ENCODE measurements around the gene CERS5.

Gene CERS5

DNA sequence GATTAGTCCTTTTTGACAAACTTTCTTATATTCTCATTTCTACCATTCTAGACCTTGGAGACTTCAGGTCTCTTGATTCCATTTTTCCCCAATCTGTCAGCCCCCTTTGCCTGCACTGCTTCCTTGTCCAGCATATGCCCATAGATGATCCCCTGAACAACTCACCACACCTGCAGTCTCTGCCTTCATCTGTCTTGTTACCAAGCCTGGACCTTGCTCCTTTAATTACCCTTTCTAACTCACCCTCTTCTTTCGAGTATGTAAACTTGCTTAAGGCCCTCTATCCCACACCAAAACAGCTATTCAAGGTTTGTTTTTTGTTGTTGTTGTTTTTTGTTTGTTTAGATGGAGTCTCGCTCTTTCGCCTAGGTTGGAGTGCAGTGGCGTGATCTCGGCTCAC is 45.5 kb downstream of the CERS5 start:
- DNase-seq = no peak

GRCh38 chr12:50120953-50121352 is 46.2 kb downstream of the CERS5 start:
- no peak for DNase-seq

DNA sequence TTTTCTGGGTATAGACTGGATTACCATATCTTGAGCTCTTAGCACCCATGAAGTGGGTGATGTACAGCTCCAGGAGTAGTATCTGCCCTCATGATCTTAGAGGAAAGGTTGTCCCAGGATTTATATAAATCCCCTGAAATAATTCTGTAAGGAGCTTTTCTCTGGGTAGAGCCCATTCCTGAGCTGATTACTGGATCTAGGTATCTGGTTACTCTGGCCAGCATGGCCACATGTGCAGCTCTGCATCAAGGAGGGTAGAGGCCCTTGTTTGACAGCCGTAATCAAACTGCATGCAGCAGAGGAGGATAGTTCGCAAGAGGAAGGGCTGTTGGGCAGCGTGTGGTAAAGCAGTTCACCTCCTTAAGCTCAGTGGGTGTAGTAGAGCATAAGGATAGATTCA is 46.6 kb downstream of the CERS5 start:
- no peak for DNase-seq

DNA sequence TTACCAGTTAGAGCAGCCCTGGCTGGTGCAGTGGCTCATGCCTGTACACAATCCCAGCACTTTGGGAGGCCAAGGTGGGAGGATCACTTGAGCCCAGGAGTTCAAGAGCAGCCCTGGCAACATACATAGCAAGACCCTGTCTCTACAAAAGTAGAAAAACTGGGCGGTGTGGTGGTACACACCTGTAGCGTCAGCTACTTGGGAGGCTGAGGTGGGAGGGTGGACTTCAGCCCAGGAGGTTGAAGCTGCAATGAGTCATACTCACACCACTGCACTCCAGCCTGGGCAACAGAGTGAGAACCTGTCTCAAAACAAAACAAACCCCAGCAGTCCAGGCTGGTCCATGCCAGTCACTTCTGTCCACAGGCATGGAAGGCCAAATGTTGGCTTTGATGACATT is 47.8 kb downstream of the CERS5 start:
- DNase-seq = no peak

DNA sequence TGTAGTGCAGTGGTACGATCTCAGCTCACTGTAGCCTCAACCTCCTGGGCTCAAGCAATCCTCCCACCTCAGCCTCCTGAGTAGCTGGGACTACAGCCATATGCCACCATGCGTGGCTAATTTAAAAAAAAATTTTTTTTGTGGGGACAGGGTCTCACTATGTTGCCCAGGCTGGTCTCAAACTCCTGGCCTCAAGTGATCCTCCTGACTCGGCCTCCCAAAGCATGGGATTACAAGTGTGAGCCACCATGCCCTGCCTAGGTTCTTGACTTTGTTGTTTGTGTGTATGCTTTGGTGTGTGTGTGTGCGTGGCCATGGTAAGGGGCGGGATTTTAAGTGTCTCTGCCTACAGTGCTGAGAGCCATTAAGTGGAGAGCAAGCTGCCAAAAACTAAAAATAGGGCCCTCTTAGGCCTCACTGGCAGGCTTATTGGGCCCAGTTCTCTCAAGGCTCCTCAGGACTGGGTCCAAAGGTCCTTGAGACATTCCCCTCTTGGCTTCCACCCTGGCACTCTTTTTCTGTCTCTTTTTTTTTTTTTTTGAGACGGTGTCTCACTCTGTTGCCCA is 50.0 kb downstream of the CERS5 start:
- DNase-seq = no peak

DNA sequence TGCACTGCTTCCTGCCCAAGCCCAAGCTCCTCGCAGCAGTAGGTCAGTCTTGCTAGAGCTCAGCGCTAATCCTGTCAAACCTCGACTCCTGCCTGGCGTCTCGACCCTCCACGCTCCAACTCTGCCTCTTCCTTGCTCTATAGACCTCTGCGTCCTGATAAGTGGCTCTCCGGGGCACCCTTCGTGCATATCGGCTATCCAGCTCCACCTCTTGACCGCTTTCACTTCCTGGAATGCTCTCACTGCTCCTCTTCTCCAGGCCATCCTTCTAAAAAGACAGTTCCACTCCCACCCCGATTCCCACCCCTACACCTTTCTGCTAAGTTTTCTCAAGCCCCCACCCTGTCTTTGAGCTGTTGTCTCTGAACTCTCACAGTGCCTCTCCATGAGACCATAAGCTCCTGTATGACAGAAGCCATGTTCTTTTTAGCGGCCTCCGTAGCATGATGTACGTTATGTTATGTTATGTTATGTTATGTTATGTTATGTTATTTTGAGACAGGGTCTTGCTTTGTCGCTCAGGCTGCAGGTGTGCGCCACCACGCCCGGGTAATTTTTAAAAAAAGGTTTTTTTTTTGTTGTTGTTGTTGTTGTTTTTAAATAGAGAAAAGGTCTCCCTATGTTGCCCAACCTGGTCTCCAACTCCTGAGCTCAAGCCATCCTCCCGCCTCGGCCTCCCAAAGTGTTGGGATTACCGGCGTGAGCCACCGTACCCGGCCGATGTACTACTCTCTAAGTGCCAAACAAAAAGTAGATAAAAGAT is 54.5 kb downstream of the CERS5 start:
- DNase-seq = no peak

DNA sequence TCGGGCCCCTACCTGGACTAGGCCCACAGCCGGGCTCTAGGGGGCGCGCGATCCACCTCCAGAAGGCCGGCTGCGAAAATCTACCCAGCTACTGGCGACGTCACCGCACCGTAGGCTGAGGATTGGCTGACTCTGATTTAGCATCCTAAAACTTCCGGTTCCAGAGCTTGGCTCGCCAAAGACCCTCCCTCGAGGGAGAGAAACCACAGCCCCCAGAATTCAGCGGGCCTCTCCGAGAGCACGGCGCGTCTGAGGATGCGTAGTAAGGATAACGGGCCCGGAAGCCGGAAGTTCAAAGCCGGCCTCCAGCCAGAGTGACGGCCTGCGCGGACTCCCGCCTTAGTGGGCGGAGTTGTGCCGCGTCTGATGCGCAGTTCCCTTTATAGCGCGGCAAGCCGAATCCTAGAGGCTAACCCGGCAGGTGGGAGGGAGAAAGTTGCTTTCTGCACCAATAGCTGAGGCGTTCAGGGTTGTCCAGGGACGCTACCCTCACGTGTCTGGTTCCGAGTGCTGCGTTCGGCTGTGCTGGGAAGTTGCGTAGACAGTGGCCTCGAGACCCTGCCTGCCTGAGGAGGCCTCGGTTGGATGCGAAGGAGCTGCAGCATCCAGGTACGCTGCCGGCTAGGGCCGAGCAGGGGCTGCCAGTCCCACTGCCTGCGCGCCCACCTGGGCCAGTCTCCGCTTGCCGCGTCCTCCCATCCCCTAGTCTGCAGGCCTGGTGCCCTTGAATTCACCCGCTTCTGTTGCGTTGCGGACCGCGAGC is 55.3 kb downstream of the CERS5 start, which contains the start of gene COX14:
COX14 (plus strand) TSS at position 544 of the 763 bp plus-strand sequence. CDS start 7,808 bp downstream, outside the sequence.
- peak; percentile 100 for DNase-seq

GRCh38 chr12:50111395-50111692 is 55.8 kb downstream of the CERS5 start:
- DNase-seq = no peak

DNA sequence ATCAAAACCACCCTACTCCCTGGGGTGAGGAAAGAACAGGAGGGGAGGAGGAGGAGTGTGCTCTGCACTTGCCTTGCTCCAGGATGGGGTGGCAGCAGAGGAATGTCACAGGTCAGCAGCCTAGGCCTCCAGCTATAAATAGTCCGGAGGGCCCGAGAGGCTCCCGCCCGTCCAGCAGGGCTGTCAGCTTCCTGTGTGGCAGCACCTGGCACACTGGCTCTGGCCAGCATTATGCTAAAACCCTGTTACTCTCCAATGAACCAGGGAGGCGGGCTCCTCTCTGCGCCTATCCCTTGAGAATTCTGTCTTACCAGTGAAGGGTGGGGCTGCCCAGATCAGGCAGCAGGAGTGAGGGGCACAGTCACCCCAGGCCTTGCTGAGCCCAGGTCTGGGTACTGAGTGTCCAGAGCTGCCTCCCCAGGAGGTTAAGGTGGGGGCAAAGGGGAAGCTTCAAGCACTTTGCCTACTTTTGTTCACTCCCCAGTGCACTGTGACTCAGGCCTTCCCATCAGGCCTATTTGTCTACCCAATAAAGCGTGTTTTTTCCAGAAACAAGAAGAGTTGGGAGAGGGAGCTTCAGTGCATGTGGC is 56.3 kb downstream of the CERS5 start:
- DNase-seq = peak in 1 of 2 donors; percentile 22

DNA sequence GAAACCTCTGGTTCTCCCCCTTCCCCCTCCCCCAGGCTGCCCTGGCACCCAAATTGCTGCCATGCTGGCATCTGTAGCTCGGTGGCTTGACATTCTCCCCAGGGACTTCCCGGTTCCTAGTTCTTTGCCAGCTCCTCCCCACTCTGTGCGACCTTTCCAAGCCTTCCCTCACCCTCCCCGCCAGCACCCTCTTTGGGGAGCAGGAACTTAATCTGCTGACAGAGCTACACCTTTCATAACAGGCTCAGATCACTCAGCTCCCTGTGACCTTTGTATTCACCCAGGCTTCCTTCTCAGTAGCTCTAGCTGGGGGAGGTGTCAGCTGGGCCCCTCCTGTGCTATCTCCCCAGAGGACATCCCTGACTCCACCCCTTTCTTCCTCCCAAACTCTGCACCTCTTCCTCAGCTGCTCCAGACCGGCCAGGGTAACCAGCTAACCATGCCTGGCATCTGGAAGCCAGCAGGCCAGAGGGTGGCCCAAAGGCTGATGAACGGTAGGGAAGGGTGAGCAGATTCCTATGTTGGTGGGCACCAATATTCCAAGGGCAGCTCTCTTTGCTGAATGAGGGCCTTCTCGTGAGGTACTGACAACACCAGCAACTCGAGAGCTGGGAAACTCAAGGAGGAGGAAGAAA is 56.9 kb downstream of the CERS5 start:
- no peak for DNase-seq

GRCh38 chr12:50109319-50109718 is 57.9 kb downstream of the CERS5 start:
- DNase-seq = no peak

- no peak for DNase-seq
Observed at GRCh38 chr12:50107416-50108268, 59.5 kb downstream of the CERS5 start.

DNA sequence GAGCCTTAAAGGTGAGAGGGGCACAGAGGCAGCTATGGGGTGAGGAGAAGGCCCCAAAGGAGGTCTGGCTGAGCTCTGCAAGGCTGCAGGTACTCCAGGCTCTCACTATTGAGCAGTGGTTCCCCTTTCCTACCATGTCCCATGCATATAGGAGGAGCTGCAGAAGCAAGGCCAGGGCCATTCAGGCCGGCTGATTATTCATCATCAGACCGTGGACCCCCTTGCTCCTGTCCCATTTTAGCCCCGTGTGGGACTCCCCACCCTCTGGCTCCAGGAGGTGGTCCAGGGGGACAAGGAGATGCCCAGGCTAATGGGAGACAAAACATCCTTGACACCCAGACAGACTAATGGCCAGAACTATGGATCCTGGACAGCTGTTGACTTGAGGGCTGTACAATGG is 60.3 kb downstream of the CERS5 start:
- DNase-seq = no peak

DNA sequence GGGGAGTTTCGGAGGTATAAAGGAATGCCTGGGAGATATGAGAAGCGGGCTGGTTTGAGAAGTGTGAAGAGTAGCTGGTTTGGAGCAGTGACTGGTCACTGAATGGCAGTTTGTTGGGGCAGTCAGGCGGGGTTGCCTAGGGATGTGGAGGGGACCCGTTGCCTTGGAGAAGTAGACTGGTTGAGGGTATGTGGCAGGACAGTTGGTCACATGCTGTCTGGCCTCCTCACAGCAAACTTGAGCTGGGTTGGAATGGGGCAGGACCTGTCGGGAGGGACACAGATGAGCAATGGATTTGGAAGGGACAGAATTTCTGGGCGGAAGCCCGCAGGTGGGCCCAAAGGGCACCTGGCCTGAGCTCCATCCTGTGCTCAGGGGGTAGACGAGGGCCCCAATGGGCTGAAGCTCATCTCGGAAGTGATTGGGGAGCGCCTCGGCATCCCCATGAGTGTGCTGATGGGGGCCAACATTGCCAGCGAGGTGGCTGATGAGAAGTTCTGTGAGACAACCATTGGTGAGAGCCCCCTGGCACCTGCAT is 61.2 kb downstream of the CERS5 start:
- no peak for DNase-seq

DNA sequence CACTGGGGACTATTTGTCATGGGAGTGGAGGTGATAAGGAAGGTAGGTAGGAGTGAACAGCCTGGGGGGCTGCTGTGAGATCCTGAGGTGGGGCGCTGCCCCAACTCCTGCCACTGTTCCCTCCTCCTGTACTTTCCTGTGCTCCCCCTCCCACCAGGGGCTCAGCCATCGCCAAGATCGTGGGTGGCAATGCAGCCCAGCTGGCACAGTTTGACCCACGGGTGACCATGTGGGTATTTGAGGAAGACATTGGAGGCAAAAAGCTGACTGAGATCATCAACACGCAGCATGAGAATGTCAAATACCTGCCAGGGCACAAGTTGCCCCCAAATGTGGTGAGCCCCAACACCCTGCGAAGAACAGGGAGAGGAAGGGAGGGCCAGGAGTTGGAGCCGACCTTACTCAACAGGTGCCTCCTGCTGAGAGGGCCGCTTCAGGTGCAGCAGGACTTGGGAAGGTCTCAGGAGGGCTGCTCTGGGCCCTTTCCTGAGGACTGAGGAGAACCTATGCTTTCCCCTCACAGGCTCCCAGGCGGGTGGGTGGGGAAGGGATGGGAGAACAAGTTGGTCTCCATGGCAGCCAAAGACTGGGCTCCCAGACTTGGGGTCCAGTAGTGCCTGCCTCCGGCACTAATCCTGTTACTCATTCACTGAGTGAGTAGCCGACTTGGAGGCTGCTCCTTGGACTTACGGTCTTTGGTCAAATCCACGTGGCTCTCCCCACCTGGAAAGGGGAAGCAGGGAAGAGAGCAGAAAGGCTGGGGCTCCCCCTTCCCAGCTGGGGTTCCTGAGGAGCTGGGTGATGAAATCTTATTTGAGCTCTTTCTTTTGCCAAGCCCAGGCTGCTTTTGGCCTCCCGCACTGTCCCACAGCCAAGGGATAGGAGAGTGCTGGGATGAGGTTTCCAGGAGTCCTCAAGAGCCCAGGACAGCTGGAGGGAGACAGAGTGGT is 62.5 kb downstream of the CERS5 start:
- DNase-seq = no peak

- DNase-seq = no peak
Observed at GRCh38 chr12:50103767-50104321, 63.3 kb downstream of the CERS5 start, which contains the start of gene GPD1. Gene GPD1 (plus strand): TSS chr12:50104008. CDS start chr12:50104051, 43 bp downstream.

DNA sequence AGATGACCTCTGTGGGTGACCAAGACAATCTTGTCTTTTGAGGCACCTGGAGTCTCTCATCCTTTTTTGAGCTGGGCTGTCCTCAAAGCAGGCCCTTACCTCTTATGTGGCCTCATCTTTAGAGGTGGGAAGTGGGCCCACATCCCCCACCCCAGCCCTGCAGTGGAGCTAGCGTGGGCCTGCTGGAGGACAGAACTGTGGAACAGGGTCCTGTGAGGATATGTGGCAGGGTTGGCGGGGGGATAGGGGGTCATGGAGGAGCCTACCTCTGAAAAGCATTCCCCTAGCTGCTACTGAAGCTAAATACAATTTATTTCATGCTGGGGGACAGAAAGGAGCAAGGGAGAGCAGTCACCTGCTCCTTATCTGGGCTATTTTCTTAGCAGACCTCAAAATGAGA is 63.8 kb downstream of the CERS5 start:
- DNase-seq = no peak

DNA sequence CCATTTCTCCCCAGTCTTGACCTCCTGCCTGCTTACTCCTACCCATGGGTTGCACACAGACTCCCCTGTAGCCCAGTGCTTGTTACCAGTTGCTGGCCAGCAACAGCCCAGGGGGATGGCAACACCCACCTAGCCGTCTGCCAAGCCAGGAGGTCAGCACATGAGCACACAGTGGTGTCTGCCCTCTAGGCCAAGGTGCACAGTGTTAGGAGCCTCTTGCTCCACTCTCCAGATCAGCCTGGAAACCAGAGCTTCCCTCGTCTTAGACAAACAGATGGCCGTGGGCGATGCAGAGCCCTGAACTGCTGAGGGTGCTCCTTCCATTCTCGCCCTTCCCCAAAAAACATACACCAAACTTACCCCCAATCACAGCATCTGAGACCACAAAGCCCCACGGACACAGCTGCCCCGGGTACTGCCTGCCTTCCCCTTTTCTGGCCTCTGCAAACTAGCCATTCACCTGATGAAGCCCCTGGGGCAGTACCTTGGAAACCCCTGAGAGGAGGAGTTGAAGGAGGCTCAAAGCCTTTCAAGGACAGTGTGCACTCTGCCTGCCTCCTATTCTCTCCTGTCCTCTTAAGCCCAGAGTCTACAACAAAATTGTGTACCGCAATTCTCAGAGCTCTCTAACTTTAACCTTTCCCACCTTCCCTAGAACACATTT is 64.4 kb downstream of the CERS5 start:
- DNase-seq = no peak

DNA sequence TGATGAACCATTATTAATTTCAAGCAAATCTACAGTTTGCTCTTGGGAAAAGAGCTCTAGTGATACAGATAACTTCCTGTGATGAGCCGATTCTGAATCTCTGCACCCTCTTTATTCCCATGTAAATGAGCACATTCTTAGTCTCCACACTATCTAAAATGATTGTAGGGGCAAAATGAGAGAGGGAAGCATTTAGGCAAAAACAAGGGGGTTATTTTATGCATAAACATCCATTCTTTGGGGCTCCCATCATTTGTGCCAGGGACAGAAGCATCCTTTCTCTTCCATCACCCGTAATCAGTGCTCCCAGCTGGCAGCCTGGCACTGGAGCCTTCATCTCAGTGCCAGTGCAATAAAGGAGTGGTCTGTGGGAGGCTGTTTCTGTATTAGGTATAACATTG is 65.0 kb downstream of the CERS5 start:
- DNase-seq = no peak

- no peak for DNase-seq
Observed at GRCh38 chr12:50101663-50102062, 65.5 kb downstream of the CERS5 start.
